WTC11 (cell line): ENCODE data around the gene IL10RB.

Experiments used
- CTCF ChIP-seq: fragments of 200-600 bp; IDR thresholded peaks from 2 replicates; pipeline ENCODE4 v1.8.0; 2022; ENCODE audit warnings: antibody characterized with exemption
- ESRRA ChIP-seq: sonication (generic); formaldehyde crosslinking; IDR thresholded peaks from 2 replicates; pipeline ENCODE4 v1.8.1; 2022; ENCODE audit warnings: mild to moderate bottlenecking, missing genetic modification reagents, borderline replicate concordance
- FOXP1 ChIP-seq: sonication (generic); formaldehyde crosslinking; IDR thresholded peaks from 2 replicates; pipeline ENCODE4 v1.8.0; 2022; ENCODE audit warnings: missing genetic modification reagents, mild to moderate bottlenecking, moderate library complexity, borderline replicate concordance
- IRF2 ChIP-seq: sonication (generic); formaldehyde crosslinking; IDR thresholded peaks from 2 replicates; pipeline ENCODE4 v1.8.0; 2022; ENCODE audit warnings: low read depth, missing genetic modification reagents, borderline replicate concordance
- SP1 ChIP-seq: sonication (generic); formaldehyde crosslinking; conservative IDR thresholded peaks from 2 replicates; pipeline ENCODE4 v1.8.1; 2022; ENCODE audit warnings: missing genetic modification reagents
- TF ChIP-seq, protein P1 (sequence below): sonication (generic); formaldehyde crosslinking; IDR thresholded peaks from 2 replicates; pipeline ENCODE4 v1.8.1; 2022; ENCODE audit warnings: mild to moderate bottlenecking, missing genetic modification reagents, moderate library complexity, borderline replicate concordance

DNA sequence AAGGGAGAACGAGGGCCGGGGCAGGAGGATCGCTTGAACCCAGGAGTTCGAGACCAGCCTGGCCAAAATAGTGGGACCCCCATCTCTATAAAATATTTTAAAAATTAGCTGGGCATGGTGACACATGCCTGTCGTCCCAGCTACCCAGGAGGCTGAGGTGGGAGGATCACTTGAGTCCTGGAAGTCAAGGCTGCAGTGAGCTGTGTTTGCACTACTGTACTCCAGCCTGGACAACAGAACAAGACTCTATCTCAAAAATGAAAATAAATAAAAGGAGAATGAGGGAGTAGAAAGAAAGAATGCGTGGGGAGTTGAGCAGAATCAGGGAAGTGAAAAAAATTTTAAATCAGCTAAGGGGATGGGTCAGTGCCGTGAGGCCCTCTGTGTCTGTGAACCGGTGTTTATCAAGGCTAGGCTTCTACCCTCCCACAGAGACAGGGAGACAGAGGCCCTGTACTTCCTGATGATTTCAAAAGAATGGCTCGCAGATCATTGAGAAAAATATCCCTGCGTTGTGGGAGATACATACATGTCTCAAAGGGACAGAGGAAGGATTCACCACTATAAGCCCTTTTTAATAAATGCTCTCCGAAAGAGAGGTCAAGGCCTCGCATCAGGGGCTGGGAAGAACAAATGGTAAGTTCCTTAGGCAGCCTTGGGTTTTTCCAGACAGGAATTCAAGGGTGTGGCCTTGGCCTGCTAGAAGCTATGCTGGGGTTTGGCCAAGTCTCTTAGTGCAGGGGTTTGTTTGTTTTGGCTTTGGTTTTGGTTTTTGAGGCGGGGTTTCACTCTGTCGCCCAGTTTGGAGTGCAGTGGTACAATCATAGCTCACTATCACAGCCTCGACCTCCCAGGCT lies 20.7 kb downstream of the IL10RB start:
- TF ChIP-seq FOXP1 (CRISPR knock-in tag) (no peak), SP1 (CRISPR knock-in tag) (no peak), IRF2 (CRISPR knock-in tag) (no peak), ESRRA (CRISPR knock-in tag) (no peak), CTCF (no peak)
- TF ChIP-seq, protein P1, sequence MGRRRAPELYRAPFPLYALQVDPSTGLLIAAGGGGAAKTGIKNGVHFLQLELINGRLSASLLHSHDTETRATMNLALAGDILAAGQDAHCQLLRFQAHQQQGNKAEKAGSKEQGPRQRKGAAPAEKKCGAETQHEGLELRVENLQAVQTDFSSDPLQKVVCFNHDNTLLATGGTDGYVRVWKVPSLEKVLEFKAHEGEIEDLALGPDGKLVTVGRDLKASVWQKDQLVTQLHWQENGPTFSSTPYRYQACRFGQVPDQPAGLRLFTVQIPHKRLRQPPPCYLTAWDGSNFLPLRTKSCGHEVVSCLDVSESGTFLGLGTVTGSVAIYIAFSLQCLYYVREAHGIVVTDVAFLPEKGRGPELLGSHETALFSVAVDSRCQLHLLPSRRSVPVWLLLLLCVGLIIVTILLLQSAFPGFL = no peak
